Measurements from ENCODE around the gene ZC3H11A. TPM values are rescaled to one million over a fixed set of nuclear protein-coding genes. Genes with fewer than 3 reads are reported as not detected.

ZC3H11A gene
- polyA plus RNA-seq, 1 experiment, result 95.4 TPM

GRCh38 chr1:203794764-203795440 is 521 bp upstream of the ZC3H11A start:
- no peak for TF ChIP-seq CTCF (IDR thresholded peaks at IDR 0.05; ENCODE audit: low read depth, low read length)
- Histone ChIP-seq H3K4me3 (ENCODE audit: low read depth, low read length) (peak overlapping the region; percentile 32), H3K27ac (ENCODE audit: low read depth, low read length) (no peak overlapping the region), H3K9me3 (ENCODE audit: control insufficient read depth, insufficient read depth, low read length) (no peaks in the 10 kb centered on the region), H3K27me3 (ENCODE audit: control insufficient read depth, insufficient read depth, low read length) (no peaks in the 10 kb centered on the region)
- DNase-seq (ENCODE audit: low read depth, low spot score), result no peak
- CTCF ChIA-PET, result no interaction called here
- POLR2A ChIA-PET, result interaction anchor here (0.6 kb wide), 1 partner anchor 25 kb away, joined by 6 read pairs; no protein-coding TSS in a partner anchor

GRCh38 chr1:203796236-203796605 is 798 bp downstream of the ZC3H11A start:
- H3K4me3 ChIP-seq (ENCODE audit: low read depth, low read length), result peak overlapping the region; percentile 71
- no peaks in the 10 kb centered on the region for H3K27me3 ChIP-seq (ENCODE audit: control insufficient read depth, insufficient read depth, low read length)
- no peak for DNase-seq (ENCODE audit: low read depth, low spot score)
- peak overlapping the region; percentile 96 for H3K27ac ChIP-seq (ENCODE audit: low read depth, low read length)
- TF ChIP-seq CTCF (IDR thresholded peaks at IDR 0.05; ENCODE audit: low read depth, low read length), result no peak
- no peaks in the 10 kb centered on the region for H3K9me3 ChIP-seq (ENCODE audit: control insufficient read depth, insufficient read depth, low read length)
- CTCF ChIA-PET, result no interaction called here
- POLR2A ChIA-PET, result interaction anchor here (0.6 kb wide), 1 partner anchor 52 kb away, joined by 3 read pairs; no protein-coding TSS in a partner anchor

- no peak overlapping the region for H3K27ac ChIP-seq (ENCODE audit: low read depth, low read length)
- peak overlapping the region; percentile 71 for H3K4me3 ChIP-seq (ENCODE audit: low read depth, low read length)
- CTCF ChIA-PET, result no interaction called here
- no peak for DNase-seq (ENCODE audit: low read depth, low spot score)
- TF ChIP-seq CTCF (IDR thresholded peaks at IDR 0.05; ENCODE audit: low read depth, low read length), result no peak
- no peaks in the 10 kb centered on the region for H3K9me3 ChIP-seq (ENCODE audit: control insufficient read depth, insufficient read depth, low read length)
- no peaks in the 10 kb centered on the region for H3K27me3 ChIP-seq (ENCODE audit: control insufficient read depth, insufficient read depth, low read length)
- POLR2A ChIA-PET, result no interaction called here
These were observed 1.8 kb downstream of the ZC3H11A start for GRCh38 chr1:203797216-203797615.

GRCh38 chr1:203797948-203798655 is 2.7 kb downstream of the ZC3H11A start:
- ChIA-PET CTCF (no interaction called here), POLR2A (interaction anchor here (0.8 kb wide), 1 partner anchor 49 kb away, joined by 3 read pairs; no protein-coding TSS in a partner anchor)
- no peak overlapping the region for H3K4me3 ChIP-seq (ENCODE audit: low read depth, low read length)
- H3K27ac ChIP-seq (ENCODE audit: low read depth, low read length), result no peak overlapping the region
- peak; percentile 20; the same call in 1 of the 2 replicates for TF ChIP-seq CTCF (IDR thresholded peaks at IDR 0.05; ENCODE audit: low read depth, low read length)
- H3K27me3 ChIP-seq (ENCODE audit: control insufficient read depth, insufficient read depth, low read length), result no peaks in the 10 kb centered on the region
- H3K9me3 ChIP-seq (ENCODE audit: control insufficient read depth, insufficient read depth, low read length), result no peaks in the 10 kb centered on the region
- no peak for DNase-seq (ENCODE audit: low read depth, low spot score)

- Histone ChIP-seq H3K4me3 (ENCODE audit: low read depth, low read length) (no peak overlapping the region), H3K9me3 (ENCODE audit: control insufficient read depth, insufficient read depth, low read length) (no peaks in the 10 kb centered on the region), H3K27me3 (ENCODE audit: control insufficient read depth, insufficient read depth, low read length) (no peaks in the 10 kb centered on the region), H3K27ac (ENCODE audit: low read depth, low read length) (no peak overlapping the region)
- POLR2A ChIA-PET, result no interaction called here
- no peak for TF ChIP-seq CTCF (IDR thresholded peaks at IDR 0.05; ENCODE audit: low read depth, low read length)
- CTCF ChIA-PET, result no interaction called here
- no peak for DNase-seq (ENCODE audit: low read depth, low spot score)
These were observed 3.7 kb downstream of the ZC3H11A start for GRCh38 chr1:203799157-203799556.

All from AG04450 (cell line).